SHP77 treated with DMSO at 0.1 percent for 48 hours (cell line): ENCODE results near the gene NECAB2.

Source experiments
- DNase-seq: peaks from one replicate; lab custom pipeline; 2025; lab: John Stamatoyannopoulos, UW

NECAB2 gene

DNA sequence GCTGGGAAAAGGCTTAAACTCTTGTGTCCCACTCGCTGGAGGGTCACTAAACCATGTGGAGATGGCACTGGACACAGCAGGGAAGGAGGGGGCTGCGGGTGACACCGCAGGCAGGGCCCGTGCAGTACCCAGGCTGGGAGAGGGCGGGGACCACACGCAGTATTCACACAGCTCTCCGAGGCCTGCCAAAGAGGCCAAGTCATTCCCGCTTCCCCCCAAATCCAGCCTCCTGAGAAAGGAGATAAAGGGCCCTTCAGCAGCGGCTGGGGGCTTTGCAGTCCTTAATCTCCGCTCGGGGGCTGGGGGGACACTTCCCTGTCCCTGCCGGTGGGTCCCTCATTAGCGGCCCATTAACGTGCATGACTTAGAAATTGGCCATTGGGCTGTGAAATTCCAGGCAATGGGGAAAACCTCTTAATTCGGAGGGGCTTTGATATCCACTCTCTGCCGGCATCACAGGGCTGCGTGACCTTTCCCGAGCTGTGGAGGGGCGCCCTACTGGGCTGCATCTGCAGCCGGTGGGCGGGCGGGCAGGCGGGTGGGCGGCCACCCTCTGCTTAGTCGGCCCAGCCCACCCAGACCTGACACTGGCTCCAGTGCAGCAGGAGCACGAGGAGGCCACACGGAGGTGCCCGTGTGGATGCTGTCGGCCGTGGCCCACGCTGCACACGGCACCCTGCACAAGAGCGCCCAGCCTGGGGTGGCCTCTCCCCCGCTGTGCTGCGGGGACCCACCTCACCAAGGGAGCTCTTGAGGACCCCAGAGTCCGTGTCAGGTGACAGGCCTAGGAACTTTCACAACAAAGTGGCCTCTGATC, 77.2 kb downstream of the NECAB2 start:
- DNase-seq, result no peak

DNA sequence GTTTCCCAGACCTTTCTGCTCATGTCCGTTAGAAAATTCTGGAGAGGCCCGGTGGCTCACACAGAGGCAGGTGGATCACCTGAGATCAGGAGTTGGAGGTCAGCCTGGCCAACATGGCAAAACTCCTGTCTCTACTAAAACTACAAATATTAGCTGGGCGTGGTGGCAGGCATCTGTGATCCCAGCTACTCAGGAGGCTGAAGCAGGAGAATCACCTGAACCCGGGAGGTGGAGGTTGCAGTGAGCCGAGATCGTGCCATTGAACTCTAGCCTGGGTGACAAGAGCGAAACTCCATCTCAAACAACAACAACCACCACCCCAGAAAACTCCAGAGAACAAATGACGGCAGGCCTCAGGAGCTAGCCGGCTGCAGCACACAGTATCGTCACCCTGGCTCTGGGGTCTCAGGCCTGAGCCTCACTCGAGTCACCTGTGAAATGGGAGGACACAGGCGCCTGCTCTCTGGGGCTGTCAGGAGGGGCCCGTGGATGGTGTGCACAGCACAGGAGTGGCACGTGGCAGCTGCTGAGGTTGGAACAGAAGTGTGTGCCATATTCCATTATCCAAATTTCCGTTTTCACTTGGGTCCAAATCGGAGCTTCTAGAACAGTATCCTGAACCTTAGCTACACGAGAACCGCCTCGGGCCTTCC, 77.9 kb downstream of the NECAB2 start:
- no peak for DNase-seq

DNA sequence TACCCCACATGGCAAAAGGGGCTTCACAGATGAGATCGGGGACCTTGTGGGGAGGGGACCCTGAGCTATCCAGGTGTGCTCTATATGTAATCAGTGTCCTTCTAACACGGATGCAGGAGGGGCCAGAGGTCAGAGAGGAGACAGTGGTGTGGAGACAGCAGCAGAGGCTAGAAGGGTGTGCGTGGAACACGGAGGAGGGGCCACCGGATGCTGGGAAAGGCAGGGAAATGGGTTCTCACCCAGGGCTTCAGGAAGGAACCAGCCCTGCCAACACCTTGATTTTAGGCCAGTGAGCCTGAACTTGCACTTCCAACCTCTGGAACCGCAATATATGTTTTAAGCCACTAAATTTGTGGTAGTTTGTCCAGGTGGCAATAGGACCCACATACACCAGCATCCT, 79.2 kb downstream of the NECAB2 start:
- no peak for DNase-seq

DNA sequence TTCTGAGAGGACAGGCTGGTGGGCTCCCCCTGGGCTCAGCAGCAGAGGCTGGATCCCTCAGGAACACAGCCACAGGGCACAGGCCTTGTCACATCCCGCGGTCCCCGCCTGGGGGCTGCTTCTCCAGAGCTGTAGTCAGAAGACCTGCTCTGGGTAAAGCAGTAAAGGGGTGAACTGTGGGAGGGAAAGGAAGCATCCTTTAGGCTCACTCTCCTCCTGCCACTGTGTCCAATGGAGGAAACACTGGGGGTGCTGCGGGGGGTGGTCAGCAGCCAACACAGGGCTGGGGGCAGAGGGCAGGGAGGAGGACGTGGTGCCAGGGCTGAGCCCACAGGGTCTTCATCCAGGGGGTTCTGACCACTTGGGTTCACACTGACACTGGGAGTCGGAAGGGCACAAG, 79.6 kb downstream of the NECAB2 start:
- DNase-seq, result no peak

DNA sequence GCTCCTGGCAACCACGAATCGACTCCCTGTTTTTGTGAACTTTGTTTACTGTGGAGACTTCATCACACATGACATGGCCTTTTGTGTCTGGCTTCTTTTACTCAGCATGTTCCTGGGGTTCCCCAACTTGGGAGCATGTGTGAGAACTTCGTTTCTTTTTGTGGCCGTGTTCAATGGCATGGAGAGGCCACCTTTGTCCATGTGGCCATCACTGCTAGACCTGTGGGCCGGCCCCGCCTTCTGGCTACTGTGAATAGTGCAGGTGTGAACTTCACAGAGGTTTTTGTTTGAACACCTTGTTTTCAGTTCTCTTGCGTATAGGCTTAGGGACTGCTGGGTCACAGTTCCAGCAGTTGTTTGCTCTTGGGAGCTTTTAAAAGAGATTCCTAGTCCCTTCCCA, 80.2 kb downstream of the NECAB2 start:
- DNase-seq, result no peak

DNA sequence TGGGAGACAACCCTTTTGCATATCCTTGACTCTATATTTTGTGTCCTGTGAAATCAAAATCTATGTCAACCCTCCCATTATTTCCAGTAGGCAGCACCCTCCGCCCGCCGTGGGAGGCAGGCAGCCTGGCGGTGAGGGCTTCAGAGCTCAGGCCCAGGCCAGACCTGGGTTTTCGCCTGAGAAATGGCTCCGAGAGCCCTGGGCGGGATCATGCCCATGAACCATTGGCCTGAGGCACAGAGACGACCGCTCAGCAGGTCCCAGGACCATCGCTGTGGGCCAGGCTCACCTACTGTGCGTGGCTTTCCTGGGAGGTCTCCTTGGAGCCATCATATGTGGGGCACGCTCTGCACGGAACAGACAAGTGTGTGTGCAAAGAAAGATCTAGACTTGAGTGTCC, 80.8 kb downstream of the NECAB2 start:
- no peak for DNase-seq

DNA sequence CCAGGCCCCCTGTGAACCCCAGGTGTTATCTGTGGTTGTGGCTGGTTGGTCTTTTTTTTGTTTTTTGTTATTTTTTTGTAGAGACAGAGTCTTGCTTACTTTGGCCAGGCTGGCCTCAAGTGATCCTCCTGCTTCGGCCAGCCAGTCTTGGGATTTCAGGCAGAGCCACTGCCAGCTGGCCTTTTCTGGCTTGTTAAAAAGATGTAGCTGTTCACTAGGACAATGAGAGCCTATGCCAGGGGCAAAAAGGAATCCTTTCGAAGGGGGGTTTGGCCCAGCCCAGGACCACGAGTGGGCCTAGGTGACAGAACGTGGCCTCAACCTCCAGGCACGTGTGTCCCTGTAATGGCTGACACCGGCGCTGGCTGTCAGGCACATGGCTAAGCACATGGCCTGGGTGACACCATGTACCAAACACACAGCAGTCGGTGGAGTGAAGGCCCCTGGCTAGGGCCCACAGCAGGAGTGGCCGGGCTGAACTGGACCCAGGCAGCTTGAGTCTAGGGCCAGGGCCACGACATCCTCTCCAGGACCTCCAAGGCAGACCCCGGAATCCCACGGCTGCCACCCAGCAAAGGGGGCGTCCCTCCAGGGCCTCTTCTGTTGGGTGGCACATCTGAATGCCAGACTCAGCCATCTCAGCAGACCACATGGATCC, 81.5 kb downstream of the NECAB2 start:
- DNase-seq, result no peak

DNA sequence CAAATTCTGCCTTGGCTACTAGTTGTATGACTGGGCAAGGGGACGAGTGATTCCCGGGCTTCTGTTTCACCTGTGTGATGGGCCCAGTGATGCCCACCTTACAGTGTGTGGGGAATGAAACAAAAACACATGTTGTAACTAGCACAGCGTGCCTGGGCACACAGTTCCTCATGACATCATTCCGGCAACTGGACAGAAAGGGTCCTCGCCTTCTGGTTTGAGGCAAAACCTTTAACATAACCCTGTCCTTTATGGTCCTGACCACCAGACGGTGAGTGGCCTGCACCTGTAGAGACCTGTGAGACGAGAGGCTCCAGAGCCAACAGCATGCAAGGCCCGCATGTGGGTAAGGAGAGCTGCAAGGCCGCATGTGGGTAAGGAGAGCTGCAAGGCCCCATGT, 82.3 kb downstream of the NECAB2 start:
- no peak for DNase-seq

DNA sequence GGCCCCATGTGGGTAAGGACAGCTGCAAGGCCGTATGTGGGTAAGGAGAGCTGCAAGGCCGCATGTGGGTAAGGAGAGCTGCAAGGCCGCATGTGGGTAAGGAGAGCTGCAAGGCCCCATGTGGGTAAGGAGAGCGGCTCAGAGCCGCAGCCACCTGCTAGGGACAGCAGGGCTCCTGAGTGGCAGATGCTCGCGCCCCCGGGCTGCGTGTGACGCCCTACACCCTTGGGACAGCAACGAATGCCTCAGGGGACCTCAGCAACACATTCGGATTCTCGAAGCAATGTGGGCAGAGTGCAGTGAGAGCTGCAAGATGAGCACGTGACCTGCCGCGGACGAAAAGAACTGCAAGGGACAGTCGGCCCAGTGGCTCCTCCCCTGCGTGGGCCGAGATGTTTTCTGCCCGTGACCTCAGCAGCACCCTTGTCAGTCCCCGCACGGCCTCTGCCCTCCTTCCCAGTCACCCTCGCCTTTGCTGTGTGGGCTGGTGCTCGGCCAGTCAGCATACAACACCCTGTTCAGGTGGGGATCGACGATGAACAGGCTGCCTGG, 84.1 kb downstream of the NECAB2 start:
- DNase-seq, result no peak
